GM13976 (cell line): ENCODE measurements around the gene RNF32.
"Not testable (repeated sequence)": the region's sequence is repeated elsewhere in the genome, so short reads cannot be mapped to it uniquely, and the experiment has no call there.

Source experiments
- DNase-seq: peaks from one replicate; pipeline ENCODE4 v3.0.0; 2012; ENCODE audit warnings: low spot score
- CTCF ChIP-seq: IDR thresholded peaks from 2 replicates; pipeline ENCODE4 v1.5.1; 2012; ENCODE audit warnings: borderline replicate concordance, mild to moderate bottlenecking; ENCODE audit not compliant: insufficient read depth; ENCODE audit errors: extremely low read depth, missing control alignments, control extremely low read depth
- in situ Hi-C: fragments of 300-500 bp; cut with MboI; formaldehyde crosslinking; loops from one replicate; pipeline ENCODE4 v1.12.0; 2022; ENCODE audit warnings: low sequenced_read_pairs, mixed read lengths, inconsistent platforms; ENCODE audit not compliant: unreplicated experiment

The RNF32 gene

DNA sequence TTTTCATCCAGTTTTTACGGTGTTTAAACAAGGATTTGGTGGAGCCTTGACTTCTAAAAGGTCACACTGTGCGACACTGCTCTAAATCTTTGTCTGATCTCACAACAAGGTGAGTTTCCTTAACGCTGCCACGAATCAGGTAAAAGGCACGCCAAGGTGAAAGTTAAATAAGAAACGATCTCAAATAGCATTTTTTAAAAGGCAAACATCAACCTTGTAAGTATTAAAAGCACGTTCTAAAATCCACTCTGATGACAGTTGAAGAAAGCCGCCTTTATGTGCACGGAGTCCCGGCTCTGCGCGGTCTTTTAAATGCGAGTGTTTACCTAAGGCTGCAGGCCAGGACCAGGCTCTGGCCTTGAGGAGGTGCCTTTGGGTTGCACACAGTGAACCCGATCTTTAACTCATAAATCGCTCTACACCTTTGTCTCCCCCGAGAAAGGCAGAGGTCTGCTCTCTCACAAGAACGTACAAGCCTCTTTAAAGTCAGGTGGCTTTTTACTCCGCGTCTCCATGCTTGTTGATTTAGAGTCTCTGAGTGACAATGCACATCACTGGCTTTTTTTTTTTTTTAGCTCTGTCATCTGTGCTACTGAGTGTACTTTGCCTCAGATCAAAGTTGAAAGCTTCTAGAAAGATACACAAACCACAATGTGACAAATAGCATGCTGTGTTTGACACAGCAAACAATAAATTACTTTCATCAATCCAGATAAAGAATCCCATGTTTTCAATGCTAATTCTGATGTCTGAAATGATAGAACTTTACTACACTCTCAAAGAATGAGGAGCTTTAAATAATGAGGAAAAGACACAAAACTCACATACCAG lies 25.9 kb upstream of the RNF32 start:
- TF ChIP-seq CTCF: no peak
- no peak for DNase-seq
- in situ Hi-C loops: no loop called here

- DNase-seq: no peak
- TF ChIP-seq CTCF: no peak
- in situ Hi-C loops: no loop called here
Observed at GRCh38 chr7:156616269-156617202, 24.0 kb upstream of the RNF32 start.

GRCh38 chr7:156617215-156617614 lies 23.4 kb upstream of the RNF32 start:
- no peak for DNase-seq
- in situ Hi-C loops: no loop called here
- no peak for TF ChIP-seq CTCF

GRCh38 chr7:156618078-156618779 lies 22.3 kb upstream of the RNF32 start:
- no peak for DNase-seq
- in situ Hi-C loops: no loop called here
- no peak for TF ChIP-seq CTCF

GRCh38 chr7:156618780-156619367 lies 21.7 kb upstream of the RNF32 start:
- TF ChIP-seq CTCF: no peak
- DNase-seq: no peak
- in situ Hi-C loops: no loop called here

- DNase-seq, in situ Hi-C loops: not testable (repeated sequence)
Observed at GRCh38 chr7:156619488-156620290, 20.9 kb upstream of the RNF32 start.
